Measurements from ENCODE around the gene SLC30A7.

DNA sequence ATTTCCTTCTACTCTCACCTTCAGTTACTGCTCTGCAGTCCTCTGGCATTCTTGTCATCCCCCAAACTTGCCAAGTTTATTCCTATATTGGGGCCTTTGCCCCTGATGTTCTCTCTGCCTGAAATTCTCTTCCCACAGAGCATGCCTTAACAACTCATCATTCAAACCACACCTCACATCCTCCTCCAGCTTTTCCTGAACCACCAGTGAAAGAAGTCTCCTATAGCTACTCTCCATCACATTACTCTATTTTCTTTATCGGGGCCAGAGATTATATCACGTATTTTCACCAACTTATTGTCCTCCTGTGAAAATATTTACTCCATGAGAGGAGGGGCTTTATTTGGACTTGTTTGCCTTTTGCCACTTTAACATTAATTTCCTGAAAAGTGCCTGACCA, 33.3 kb upstream of the SLC30A7 start:
- no peak for TF ChIP-seq RCOR1 (IDR thresholded peaks at IDR 0.05; ENCODE audit: low read length)
- TF ChIP-seq, protein P1, sequence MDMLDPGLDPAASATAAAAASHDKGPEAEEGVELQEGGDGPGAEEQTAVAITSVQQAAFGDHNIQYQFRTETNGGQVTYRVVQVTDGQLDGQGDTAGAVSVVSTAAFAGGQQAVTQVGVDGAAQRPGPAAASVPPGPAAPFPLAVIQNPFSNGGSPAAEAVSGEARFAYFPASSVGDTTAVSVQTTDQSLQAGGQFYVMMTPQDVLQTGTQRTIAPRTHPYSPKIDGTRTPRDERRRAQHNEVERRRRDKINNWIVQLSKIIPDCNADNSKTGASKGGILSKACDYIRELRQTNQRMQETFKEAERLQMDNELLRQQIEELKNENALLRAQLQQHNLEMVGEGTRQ (IDR thresholded peaks at IDR 0.05; ENCODE audit: borderline replicate concordance, low read depth, low read length): no peak
- TF ChIP-seq, protein P2, sequence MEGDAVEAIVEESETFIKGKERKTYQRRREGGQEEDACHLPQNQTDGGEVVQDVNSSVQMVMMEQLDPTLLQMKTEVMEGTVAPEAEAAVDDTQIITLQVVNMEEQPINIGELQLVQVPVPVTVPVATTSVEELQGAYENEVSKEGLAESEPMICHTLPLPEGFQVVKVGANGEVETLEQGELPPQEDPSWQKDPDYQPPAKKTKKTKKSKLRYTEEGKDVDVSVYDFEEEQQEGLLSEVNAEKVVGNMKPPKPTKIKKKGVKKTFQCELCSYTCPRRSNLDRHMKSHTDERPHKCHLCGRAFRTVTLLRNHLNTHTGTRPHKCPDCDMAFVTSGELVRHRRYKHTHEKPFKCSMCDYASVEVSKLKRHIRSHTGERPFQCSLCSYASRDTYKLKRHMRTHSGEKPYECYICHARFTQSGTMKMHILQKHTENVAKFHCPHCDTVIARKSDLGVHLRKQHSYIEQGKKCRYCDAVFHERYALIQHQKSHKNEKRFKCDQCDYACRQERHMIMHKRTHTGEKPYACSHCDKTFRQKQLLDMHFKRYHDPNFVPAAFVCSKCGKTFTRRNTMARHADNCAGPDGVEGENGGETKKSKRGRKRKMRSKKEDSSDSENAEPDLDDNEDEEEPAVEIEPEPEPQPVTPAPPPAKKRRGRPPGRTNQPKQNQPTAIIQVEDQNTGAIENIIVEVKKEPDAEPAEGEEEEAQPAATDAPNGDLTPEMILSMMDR (IDR thresholded peaks at IDR 0.05): no peak
- TF ChIP-seq RXRA (IDR thresholded peaks at IDR 0.05; ENCODE audit: borderline replicate concordance, low read depth): no peak
- no peak for TF ChIP-seq RFX5 (IDR thresholded peaks at IDR 0.05; ENCODE audit: low read length)
- no peak for TF ChIP-seq POLR2AphosphoS5 (IDR thresholded peaks at IDR 0.05; ENCODE audit: low read depth, low read length)
- no peak for TF ChIP-seq RAD21 (IDR thresholded peaks at IDR 0.05; ENCODE audit: low read length)
- TF ChIP-seq TEAD4 (IDR thresholded peaks at IDR 0.05; ENCODE audit: borderline replicate concordance, insufficient read depth): no peak
- TF ChIP-seq YY1 (IDR thresholded peaks at IDR 0.05; ENCODE audit: low read depth): no peak
- no peak for TF ChIP-seq GABPA (IDR thresholded peaks at IDR 0.05; ENCODE audit: low read depth)
